H4 (cell line): ENCODE results near the gene MERTK. TPM values are rescaled to one million over a fixed set of nuclear protein-coding genes. Genes with fewer than 3 reads are reported as not detected.

ENCODE experiments used
- DNase-seq: peaks from one replicate; pipeline ENCODE4 v3.0.0-alpha.2; 2015; ENCODE audit warnings: low spot score
- total RNA-seq: library from RNA; depleted of rRNA; stranded (reverse); fragments of >200 nt; shearing (Covaris generic); gene quantifications from 2 replicates; pipeline ENCODE4 v1.2.3, GENCODE V29; 2014; rRNA removed

The MERTK gene
- total RNA-seq, 1 experiment from 2014 or later = 0.62 TPM

DNA sequence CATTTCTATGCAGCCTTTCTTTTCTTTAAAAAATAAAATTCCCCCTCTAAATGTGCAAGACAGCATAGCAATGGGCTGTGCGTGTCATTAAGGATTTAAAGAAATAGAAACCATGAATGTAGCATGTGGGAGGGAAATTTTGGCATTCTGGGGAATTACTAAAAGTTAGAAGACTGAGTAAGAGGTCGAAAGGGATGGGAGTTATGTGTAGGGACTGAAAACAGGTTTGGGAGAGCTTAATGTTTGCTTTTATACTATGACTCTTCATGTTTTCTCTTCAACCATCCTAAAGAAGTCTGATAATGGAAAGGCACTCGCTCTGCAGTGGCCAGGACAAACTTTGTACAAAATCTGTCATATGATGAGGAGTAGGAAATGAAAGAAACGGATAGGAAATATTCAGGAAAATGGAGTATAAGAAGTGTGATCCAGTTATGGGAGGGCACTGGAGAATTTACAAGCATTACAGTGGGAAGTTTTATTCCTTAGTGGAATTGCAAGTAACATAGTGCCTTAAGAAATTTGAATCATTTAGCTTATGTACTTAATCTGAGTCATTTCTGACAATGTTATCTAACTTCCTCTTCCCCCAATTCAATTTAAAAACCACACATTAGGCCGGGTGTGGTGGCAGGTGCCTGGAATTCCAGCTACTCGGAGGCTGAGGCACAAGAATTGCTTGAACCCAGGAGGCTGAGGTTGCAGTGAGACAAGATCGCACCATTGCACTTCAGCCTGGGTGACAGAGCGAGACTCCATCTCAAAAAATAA is 177.3 kb downstream of the MERTK start:
- no peak for DNase-seq

GRCh38 chr2:112077814-112078213 is 179.4 kb downstream of the MERTK start:
- DNase-seq = peak; percentile 21

Other genes starting within 250 kb of the MERTK start
- 36.4 and 44.8 TPM in 2 replicates for gene ANAPC1, start 14.4 kb upstream of the MERTK start, total RNA-seq
- 9.3 and 20.2 TPM in 2 replicates for gene TMEM87B, start 156.7 kb downstream of the MERTK start, total RNA-seq
- gene FBLN7, start 239.8 kb downstream of the MERTK start, total RNA-seq = not detected in 2 replicates